PC-9 (cell line): Measurements from ENCODE around the gene RLN3. TPM values are rescaled to one million over a fixed set of nuclear protein-coding genes. Genes with fewer than 3 reads are reported as not detected.

Source experiments
- BruUV-seq: library from RNA; stranded (reverse); fragments of 400-500 nt; replicated peaks from 2 replicates; lab custom pipeline; 2021; lab: Mats Ljungman, UMichigan
- CTCF ChIA-PET: fragments of 300-600 bp; sonication (Branson Sonifier 250); formaldehyde crosslinking; loops from one replicate; lab custom pipeline; 2022; ENCODE audit warnings: antibody characterized with exemption; lab: Charles Lee
- POLR2A ChIA-PET: fragments of 300-600 bp; sonication (Branson Sonifier 250); formaldehyde crosslinking; loops from one replicate; lab custom pipeline; 2022; ENCODE audit warnings: antibody characterized with exemption; ENCODE audit not compliant: unreplicated experiment; lab: Charles Lee
- DNase-seq, 2 experiments: peaks; one replicate each; pipeline versions ENCODE4 v3.0.0 to v3.0.0-alpha.2; 2015 to 2022; ENCODE audit warnings: mixed read lengths in 1 of 2
- H2AFZ ChIP-seq: fragments of 200-600 bp; sonication (generic); 2 replicates; pipeline ENCODE4 v1.8.1; 2017; ENCODE audit warnings: antibody characterized with exemption
- H3F3A ChIP-seq: fragments of 200-600 bp; sonication (generic); 2 replicates; pipeline ENCODE4 v1.8.1; 2017; ENCODE audit warnings: antibody characterized with exemption, mild to moderate bottlenecking, low read depth; ENCODE audit not compliant: insufficient read depth
- H3K27ac ChIP-seq: fragments of 200-600 bp; sonication (generic); 2 replicates; pipeline ENCODE4 v1.6.1; 2016; ENCODE audit warnings: mixed run types
- H3K27me3 ChIP-seq: fragments of 200-600 bp; sonication (generic); 2 replicates; pipeline ENCODE4 v1.6.1; 2016; ENCODE audit warnings: low read depth, mixed run types; ENCODE audit not compliant: insufficient read depth
- H3K36me3 ChIP-seq: fragments of 200-600 bp; sonication (generic); 2 replicates; pipeline ENCODE4 v1.6.1; 2016; ENCODE audit warnings: low read depth, mixed run types
- H3K4me1 ChIP-seq: fragments of 200-600 bp; sonication (generic); replicated peaks from 2 replicates; pipeline ENCODE4 v1.6.1; 2016; ENCODE audit warnings: mixed run types; ENCODE audit not compliant: insufficient read depth
- H3K4me2 ChIP-seq: fragments of 200-600 bp; sonication (generic); 2 replicates; pipeline ENCODE4 v1.6.1; 2017; ENCODE audit warnings: mixed run types
- H3K4me3 ChIP-seq: fragments of 200-600 bp; sonication (generic); 2 replicates; pipeline ENCODE4 v1.6.1; 2016; ENCODE audit warnings: mixed run types
- H3K79me2 ChIP-seq: fragments of 200-600 bp; sonication (generic); 2 replicates; pipeline ENCODE4 v1.6.1; 2017; ENCODE audit warnings: low read depth, mixed run types
- H3K9me2 ChIP-seq: fragments of 200-600 bp; sonication (generic); 2 replicates; pipeline ENCODE4 v1.8.1; 2017; ENCODE audit warnings: mild to moderate bottlenecking; ENCODE audit not compliant: insufficient read depth
- H3K9me3 ChIP-seq: fragments of 200-600 bp; sonication (generic); 2 replicates; pipeline ENCODE4 v1.8.1; 2016; ENCODE audit warnings: low read depth; ENCODE audit not compliant: insufficient read depth
- H4K20me1 ChIP-seq: fragments of 200-600 bp; sonication (generic); 2 replicates; pipeline ENCODE4 v1.8.1; 2017; ENCODE audit not compliant: insufficient read depth
- EZH2 ChIP-seq: fragments of 200-600 bp; sonication (generic); IDR thresholded peaks from 2 replicates; pipeline ENCODE4 v1.8.0; 2017; ENCODE audit warnings: antibody characterized with exemption, low read depth
- intact Hi-C: fragments of 100-400 bp; cut with micrococcal nuclease; formaldehyde crosslinking; loops from one replicate; pipeline ENCODE4 v1.10.0; 2022; ENCODE audit not compliant: unreplicated experiment
- total RNA-seq: library from RNA; stranded (reverse); gene quantifications from 2 replicates; pipeline ENCODE4 v1.2.3, GENCODE V29; 2021
- TF ChIP-seq, protein P1 (sequence below): fragments of 200-600 bp; sonication (generic); conservative IDR thresholded peaks from 2 replicates; pipeline ENCODE4 v1.6.1; 2017; ENCODE audit warnings: mixed run types, antibody characterized with exemption, mild to moderate bottlenecking, moderate library complexity

RLN3 gene
- total RNA-seq, 1 experiment from 2014 or later = not detected

DNA sequence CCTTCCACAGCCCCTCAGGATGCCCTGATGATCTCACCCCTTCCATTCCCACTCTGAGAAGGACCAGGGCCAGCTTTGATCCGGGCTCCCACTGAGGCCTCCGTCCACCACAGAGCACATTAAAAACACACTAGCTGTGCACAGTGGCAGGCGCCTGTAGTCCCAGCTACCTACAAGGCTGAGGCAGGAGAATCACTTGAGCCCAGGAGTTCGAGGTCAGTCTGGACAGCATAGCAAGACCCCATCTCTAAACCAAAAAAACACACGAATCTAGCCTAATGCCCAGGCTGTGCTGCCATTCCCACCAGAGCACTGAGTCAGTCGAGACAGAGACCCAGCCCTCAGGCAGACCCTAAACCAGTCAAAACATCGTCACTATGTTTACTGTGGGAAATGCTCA is 35.9 kb upstream of the RLN3 start:
- 0 out of 2 replicates have a peak, but pooled peaks cover 7% of the 10 kb centered on the region for H3K79me2 ChIP-seq
- no peaks in the 10 kb centered on the region for H3K9me3 ChIP-seq
- no peaks in the 10 kb centered on the region for H3K4me1 ChIP-seq
- ChIA-PET POLR2A (no interaction called here), CTCF (no interaction called here)
- H3K36me3 ChIP-seq = no peaks in the 10 kb centered on the region
- no peak for DNase-seq
- H3K27ac ChIP-seq = no peak overlapping the region
- intact Hi-C loops = no loop called here
- H4K20me1 ChIP-seq = peaks cover 6% of the 10 kb centered on the region; the same call in 1 of the 2 replicates
- H3F3A ChIP-seq = peaks cover 1% of the 10 kb centered on the region; the same call in 1 of the 2 replicates
- no peaks in the 10 kb centered on the region for H3K27me3 ChIP-seq
- H3K4me2 ChIP-seq = no peak overlapping the region
- no TSS peak for BruUV-seq
- TF ChIP-seq EZH2 = no peak
- TF ChIP-seq, protein P1, sequence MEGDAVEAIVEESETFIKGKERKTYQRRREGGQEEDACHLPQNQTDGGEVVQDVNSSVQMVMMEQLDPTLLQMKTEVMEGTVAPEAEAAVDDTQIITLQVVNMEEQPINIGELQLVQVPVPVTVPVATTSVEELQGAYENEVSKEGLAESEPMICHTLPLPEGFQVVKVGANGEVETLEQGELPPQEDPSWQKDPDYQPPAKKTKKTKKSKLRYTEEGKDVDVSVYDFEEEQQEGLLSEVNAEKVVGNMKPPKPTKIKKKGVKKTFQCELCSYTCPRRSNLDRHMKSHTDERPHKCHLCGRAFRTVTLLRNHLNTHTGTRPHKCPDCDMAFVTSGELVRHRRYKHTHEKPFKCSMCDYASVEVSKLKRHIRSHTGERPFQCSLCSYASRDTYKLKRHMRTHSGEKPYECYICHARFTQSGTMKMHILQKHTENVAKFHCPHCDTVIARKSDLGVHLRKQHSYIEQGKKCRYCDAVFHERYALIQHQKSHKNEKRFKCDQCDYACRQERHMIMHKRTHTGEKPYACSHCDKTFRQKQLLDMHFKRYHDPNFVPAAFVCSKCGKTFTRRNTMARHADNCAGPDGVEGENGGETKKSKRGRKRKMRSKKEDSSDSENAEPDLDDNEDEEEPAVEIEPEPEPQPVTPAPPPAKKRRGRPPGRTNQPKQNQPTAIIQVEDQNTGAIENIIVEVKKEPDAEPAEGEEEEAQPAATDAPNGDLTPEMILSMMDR = no peak
- no peak overlapping the region for H3K4me3 ChIP-seq
- no peak overlapping the region for H2AFZ ChIP-seq
- H3K9me2 ChIP-seq = no peaks in the 10 kb centered on the region

DNA sequence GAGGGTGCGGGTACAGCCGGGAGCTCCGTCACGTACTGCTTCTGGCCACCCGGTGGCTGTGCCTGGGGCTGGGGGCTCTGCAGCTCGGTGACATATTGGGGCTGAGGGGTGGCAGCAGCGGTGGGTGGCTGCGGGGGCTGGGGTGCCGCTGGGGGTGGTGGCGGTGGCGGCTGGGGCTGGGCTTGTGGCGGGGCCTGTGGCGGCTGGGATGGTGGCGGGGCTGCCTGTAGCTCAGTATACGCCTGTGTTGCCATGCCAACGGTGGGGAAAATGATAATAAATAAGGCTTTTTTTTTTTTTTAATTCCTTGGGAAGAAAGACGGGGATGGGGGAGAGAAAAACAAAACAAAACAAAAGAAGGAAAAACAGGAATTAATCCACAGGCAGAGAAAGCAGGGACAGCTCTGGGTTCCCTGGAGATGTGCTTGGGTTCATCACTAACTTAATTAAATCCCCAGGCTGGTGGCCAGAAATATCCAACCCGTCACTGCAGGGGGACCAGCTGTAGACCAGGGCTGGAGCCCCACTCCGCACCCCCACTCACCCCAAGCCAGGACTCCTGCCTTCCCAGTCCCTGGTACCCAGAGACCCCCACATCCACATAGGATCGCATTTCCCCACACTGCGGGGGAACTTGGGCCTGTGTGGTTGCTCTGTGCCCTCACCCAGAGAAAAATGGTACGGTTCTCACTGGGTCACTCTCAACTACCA is 34.2 kb upstream of the RLN3 start:
- Histone ChIP-seq H3F3A (peaks cover 4% of the 10 kb centered on the region; the same call in 1 of the 2 replicates), H3K79me2 (0 out of 2 replicates have a peak, but pooled peaks cover 20% of the 10 kb centered on the region), H3K36me3 (no peaks in the 10 kb centered on the region), H3K4me1 (peaks cover 8% of the 10 kb centered on the region; the same call in 1 of the 2 replicates), H4K20me1 (peaks cover 3% of the 10 kb centered on the region; the same call in 1 of the 2 replicates), H3K4me2 (no peak overlapping the region), H3K27ac (no peak overlapping the region), H3K27me3 (no peaks in the 10 kb centered on the region), H3K9me3 (no peaks in the 10 kb centered on the region), H3K4me3 (no peak overlapping the region), H2AFZ (no peak overlapping the region), H3K9me2 (no peaks in the 10 kb centered on the region)
- CTCF ChIA-PET = no interaction called here
- no peak for DNase-seq
- POLR2A ChIA-PET = no interaction called here
- intact Hi-C loops = no loop called here
- TF ChIP-seq, protein P1 = no peak
- TF ChIP-seq EZH2 = no peak
- no TSS peak for BruUV-seq

DNA sequence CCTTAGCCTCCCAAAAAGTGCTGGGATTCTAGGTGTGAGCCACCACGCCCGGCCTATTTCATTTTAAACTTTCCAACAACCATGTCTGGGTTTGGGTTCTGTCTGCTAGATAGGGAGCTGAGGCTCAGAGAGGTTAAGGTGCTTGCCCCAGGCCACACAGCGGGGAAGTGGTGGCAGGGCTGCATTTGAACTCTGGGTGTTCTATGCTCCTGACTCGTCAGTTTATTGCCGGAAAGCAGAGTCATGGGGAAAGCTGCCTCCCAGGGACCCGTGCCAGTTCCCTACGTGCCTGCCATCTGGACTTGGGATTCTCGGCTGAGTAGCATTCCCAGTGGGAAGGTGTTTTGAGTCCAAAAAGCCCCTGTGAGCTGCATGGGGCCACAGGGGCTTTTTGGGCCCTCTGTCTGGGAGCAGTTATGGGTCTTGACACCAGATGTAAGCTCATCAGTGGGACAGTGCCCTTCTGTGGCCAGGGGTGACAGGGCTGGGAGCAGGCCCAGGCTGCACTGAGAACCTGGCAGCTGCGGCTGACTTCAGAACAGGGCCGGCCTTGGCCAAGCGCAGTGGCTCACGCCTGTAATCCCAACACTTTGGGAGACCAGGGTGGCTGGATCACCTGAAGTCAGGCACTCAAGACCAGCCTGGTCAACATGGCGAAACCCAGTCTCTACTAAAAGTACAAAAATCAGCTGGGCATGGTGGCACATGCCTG is 32.8 kb upstream of the RLN3 start:
- H3K9me3 ChIP-seq = 0 out of 2 replicates have a peak, but pooled peaks cover 10% of the 10 kb centered on the region
- no peak for DNase-seq
- no peak overlapping the region for H3K4me3 ChIP-seq
- TF ChIP-seq EZH2 = no peak
- TF ChIP-seq, protein P1 = no peak
- peaks cover 12% of the 10 kb centered on the region; the same call in 1 of the 2 replicates for H3K36me3 ChIP-seq
- POLR2A ChIA-PET = interaction anchor here (0.6 kb wide), 1 partner anchor 58 kb away, joined by 3 read pairs; no protein-coding TSS in a partner anchor
- intact Hi-C loops = no loop called here
- peaks cover 16% of the 10 kb centered on the region; the same call in 1 of the 2 replicates for H3F3A ChIP-seq
- H3K79me2 ChIP-seq = peaks cover 31% of the 10 kb centered on the region; the same call in 1 of the 2 replicates
- H3K27ac ChIP-seq = no peak overlapping the region
- no TSS peak for BruUV-seq
- 0 out of 2 replicates have a peak, but pooled peaks cover 3% of the 10 kb centered on the region for H4K20me1 ChIP-seq
- H3K4me2 ChIP-seq = no peak overlapping the region
- CTCF ChIA-PET = no interaction called here
- H3K4me1 ChIP-seq = peaks cover 10% of the 10 kb centered on the region; the same call in 1 of the 2 replicates
- no peaks in the 10 kb centered on the region for H3K27me3 ChIP-seq
- no peak overlapping the region for H2AFZ ChIP-seq
- no peaks in the 10 kb centered on the region for H3K9me2 ChIP-seq
